GM18505 (cell line): Measurements from ENCODE around the gene TLK1.

Experiments
- ATAC-seq: cut with Tn5 transposase; IDR thresholded peaks from one replicate; pipeline ENCODE4 v1.9.1; 2021; ENCODE audit not compliant: unreplicated experiment
- POLR2A ChIP-seq: IDR thresholded peaks from 4 replicates; pipeline ENCODE4 v1.6.1; 2011; ENCODE audit warnings: borderline replicate concordance; ENCODE audit not compliant: insufficient read depth, insufficient read length; ENCODE audit errors: extremely low read depth

TLK1 gene

GRCh38 chr2:171143670-171144062 is 17.0 kb downstream of the TLK1 start:
- TF ChIP-seq POLR2A, result no peak
- ATAC-seq, result no peak

- TF ChIP-seq POLR2A, result no peak
- ATAC-seq, result no peak
Observed at GRCh38 chr2:171142398-171142797, 18.3 kb downstream of the TLK1 start.

- TF ChIP-seq POLR2A, result no peak
- no peak for ATAC-seq
Observed at GRCh38 chr2:171141320-171141719, 19.4 kb downstream of the TLK1 start.

GRCh38 chr2:171139860-171140259 is 20.8 kb downstream of the TLK1 start:
- TF ChIP-seq POLR2A, result no peak
- ATAC-seq, result no peak

- ATAC-seq, result no peak
- no peak for TF ChIP-seq POLR2A
Observed at GRCh38 chr2:171136024-171136423, 24.7 kb downstream of the TLK1 start.

GRCh38 chr2:171134624-171135230 is 26.0 kb downstream of the TLK1 start:
- no peak for ATAC-seq
- no peak for TF ChIP-seq POLR2A

GRCh38 chr2:171132086-171132485 is 28.6 kb downstream of the TLK1 start:
- no peak for TF ChIP-seq POLR2A
- ATAC-seq, result no peak

GRCh38 chr2:171128461-171128860 is 32.2 kb downstream of the TLK1 start:
- ATAC-seq, result no peak
- TF ChIP-seq POLR2A, result no peak

- no peak for TF ChIP-seq POLR2A
- ATAC-seq, result no peak
Observed at GRCh38 chr2:171124541-171124940, 36.2 kb downstream of the TLK1 start.

- no peak for TF ChIP-seq POLR2A
- ATAC-seq, result no peak
Observed at GRCh38 chr2:171109571-171109970, 51.1 kb downstream of the TLK1 start.

GRCh38 chr2:171109020-171109419 is 51.7 kb downstream of the TLK1 start:
- no peak for ATAC-seq
- TF ChIP-seq POLR2A, result no peak

GRCh38 chr2:171107803-171108202 is 52.9 kb downstream of the TLK1 start:
- no peak for ATAC-seq

GRCh38 chr2:171104379-171104778 is 56.3 kb downstream of the TLK1 start:
- no peak for ATAC-seq
- TF ChIP-seq POLR2A, result no peak

More at GRCh38 chr2:171107803-171108202, 52.9 kb downstream of the TLK1 start:
- no peak for TF ChIP-seq POLR2A

- no peak for TF ChIP-seq POLR2A
- ATAC-seq, result no peak
Observed at GRCh38 chr2:171102802-171103201, 57.9 kb downstream of the TLK1 start.

- no peak for TF ChIP-seq POLR2A
- ATAC-seq, result no peak
Observed at GRCh38 chr2:171100370-171100769, 60.3 kb downstream of the TLK1 start.
